ENCODE results near the gene PEA15.

The PEA15 gene

DNA sequence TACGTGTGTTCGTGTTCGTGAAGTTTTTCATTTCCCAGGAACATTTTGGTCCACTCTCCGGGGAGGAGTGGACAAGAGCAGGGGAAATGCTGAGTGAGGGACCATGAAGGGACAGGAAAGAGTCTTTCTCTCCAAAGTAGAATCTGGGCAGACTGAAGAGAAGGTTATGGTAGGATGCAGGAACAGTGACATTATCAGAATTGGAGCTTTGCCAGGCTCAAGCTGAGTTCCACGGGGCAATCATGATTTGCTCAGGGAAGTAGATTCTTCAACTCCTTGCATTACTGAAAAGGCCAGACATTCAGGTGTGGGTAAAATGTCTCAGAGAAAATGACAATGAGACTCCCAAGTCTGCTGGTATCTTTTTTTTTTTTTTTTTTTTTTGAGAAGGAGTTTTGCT is 37.2 kb upstream of the PEA15 start:
- TF ChIP-seq, protein P1, sequence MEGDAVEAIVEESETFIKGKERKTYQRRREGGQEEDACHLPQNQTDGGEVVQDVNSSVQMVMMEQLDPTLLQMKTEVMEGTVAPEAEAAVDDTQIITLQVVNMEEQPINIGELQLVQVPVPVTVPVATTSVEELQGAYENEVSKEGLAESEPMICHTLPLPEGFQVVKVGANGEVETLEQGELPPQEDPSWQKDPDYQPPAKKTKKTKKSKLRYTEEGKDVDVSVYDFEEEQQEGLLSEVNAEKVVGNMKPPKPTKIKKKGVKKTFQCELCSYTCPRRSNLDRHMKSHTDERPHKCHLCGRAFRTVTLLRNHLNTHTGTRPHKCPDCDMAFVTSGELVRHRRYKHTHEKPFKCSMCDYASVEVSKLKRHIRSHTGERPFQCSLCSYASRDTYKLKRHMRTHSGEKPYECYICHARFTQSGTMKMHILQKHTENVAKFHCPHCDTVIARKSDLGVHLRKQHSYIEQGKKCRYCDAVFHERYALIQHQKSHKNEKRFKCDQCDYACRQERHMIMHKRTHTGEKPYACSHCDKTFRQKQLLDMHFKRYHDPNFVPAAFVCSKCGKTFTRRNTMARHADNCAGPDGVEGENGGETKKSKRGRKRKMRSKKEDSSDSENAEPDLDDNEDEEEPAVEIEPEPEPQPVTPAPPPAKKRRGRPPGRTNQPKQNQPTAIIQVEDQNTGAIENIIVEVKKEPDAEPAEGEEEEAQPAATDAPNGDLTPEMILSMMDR (IDR thresholded peaks at IDR 0.05): no peak
- no peak for DNase-seq (ENCODE audit: low spot score)

DNA sequence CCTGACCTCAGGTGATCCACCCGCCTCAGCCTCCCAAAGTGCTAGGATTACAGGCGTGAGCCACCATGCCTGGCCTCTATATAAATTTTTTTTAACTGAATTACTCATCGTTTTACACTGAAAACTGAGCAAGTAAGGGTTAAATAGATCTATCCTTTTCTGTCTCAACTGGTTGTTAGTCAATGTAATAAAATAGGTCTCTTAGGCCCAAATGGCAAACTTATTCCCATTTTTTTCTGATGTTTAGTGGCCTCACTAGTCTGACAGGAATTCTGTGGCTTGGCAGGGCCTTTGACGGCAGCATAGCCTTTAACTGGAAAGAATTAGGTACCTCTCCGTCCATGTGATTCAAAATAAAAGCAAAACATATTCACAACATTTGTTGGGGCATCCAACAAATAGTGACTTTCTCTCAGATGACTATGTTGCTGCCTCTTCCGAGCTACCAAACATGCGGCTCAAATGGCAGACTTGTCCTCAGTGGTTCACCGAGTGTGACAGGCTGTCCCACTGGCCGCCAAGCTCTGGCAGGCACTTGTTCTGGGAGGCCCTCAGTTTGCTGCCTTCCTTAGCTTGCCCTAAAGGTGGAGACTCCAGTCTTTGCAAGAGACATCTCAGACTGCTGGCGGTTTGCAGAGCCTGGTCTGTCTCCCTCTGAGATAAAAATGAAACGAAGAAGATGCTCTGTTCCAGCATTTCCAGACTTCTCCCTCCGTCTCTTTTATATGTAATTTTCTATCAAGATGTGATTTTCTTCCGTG is 36.4 kb upstream of the PEA15 start:
- TF ChIP-seq, protein P1 (IDR thresholded peaks at IDR 0.05): no peak
- peak; percentile 52 for DNase-seq (ENCODE audit: low spot score)
- Histone ChIP-seq H3K27ac (no peak overlapping the region), H3K4me3 (no peak overlapping the region)

More for the DNA sequence above, 37.2 kb upstream of the PEA15 start:
- no peak overlapping the region for H3K27ac ChIP-seq
- H3K4me3 ChIP-seq: no peak overlapping the region

DNA sequence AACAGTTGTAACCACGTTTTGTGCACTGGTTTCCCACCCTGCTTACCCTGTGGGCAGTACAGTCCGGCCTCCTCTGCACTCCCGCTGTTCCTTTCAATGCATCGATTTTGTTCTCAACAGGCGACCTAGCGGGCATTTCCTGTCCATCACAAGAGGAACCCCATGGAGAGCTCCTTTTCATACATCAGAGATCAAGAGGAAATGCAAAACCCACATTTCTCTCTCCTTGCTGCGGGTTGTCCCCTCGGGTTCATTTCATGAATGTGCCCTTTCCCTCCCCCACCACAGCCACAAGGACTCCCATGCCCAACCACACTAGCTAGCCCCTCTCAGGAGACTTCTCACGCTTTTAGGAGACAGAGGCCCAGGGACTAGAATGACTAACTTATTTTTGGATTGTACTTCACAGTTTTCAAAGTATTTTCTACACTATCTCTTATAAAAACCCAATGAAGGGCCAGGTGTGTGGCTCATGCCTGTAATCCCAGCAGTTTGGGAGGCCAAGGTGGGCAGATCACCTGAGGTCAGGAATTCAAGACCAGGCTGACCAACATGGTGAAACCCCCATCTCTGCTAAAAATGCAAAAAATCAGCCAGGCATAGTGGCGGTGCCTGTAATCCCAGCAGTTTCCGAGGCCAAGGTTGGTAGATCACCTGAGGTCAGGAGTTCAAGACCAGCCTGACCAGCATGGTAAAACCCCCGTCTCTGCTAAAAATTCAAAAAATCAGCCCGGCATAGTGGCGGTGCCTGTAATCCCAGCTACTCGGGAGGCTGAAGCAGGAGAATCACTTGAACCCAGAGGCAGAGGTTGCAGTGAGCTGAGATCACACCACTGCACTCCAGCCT is 35.4 kb upstream of the PEA15 start:
- peak; percentile 22 for DNase-seq (ENCODE audit: low spot score)
- TF ChIP-seq, protein P1 (IDR thresholded peaks at IDR 0.05): no peak
- no peak overlapping the region for H3K4me3 ChIP-seq
- H3K27ac ChIP-seq: no peak overlapping the region

DNA sequence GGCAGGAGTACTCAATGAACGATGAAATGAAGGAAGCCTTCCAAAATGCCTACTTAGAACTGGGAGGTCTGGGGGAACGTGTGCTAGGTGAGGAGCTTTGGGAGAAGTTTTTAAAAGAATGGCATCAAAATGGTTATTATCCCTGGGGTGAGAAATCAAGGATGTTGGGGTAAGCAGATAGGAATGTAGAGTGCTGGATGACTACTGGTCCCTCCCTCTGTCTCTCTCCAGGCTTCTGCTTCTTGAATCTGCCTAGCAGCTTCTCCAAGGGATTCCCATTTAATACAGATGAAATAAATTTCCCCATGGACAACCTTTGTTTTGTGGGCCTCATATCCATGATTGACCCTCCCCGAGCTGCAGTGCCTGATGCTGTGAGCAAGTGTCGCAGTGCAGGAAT is 33.8 kb upstream of the PEA15 start:
- H3K4me3 ChIP-seq: no peak overlapping the region
- no peak for DNase-seq (ENCODE audit: low spot score)
- H3K27ac ChIP-seq: no peak overlapping the region
- TF ChIP-seq, protein P1 (IDR thresholded peaks at IDR 0.05): no peak

DNA sequence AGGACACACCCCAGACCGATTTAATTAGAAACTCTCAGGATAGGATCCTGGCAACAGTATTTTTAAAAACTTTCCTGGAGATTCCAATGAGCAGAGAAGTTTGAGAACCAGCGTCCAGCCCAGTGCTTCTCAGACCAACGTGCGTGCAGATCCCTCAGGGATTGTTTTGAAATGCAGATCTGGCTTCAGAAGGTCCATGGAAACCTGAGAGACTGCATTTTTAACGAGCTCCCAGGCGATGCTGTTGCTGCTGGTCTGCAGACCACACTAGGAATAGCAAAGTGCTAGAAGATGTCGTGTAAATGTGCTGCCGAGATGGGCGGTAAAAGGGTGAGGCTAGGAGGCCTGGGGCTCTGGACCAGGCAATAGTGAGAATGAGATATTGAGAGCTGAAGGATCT is 33.2 kb upstream of the PEA15 start:
- H3K27ac ChIP-seq: no peak overlapping the region
- TF ChIP-seq, protein P1 (IDR thresholded peaks at IDR 0.05): no peak
- H3K4me3 ChIP-seq: no peak overlapping the region
- no peak for DNase-seq (ENCODE audit: low spot score)

DNA sequence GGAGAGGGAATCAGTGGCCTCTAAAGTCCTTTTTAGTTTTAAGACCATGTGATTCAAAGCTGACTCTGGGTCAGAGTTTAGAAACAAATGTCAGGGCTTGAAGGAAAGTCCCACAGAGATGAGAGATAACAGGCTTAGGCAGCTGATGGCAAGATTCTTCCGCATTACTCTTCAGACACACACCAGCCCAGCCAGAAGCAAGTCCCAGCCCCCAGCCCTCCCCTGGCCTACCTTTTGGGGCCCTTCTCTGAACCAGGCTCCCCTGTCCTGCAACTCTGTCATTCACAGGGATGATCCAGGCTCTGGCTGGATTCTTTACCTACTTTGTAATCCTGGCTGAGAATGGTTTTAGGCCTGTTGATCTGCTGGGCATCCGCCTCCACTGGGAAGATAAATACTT is 28.0 kb upstream of the PEA15 start:
- H3K27ac ChIP-seq: no peak overlapping the region
- TF ChIP-seq, protein P1 (IDR thresholded peaks at IDR 0.05): no peak
- no peak for DNase-seq (ENCODE audit: low spot score)
- H3K4me3 ChIP-seq: no peak overlapping the region

All from coronary artery (tissue), 2 donors.